ENCODE results near the gene MAFG.

MAFG gene

DNA sequence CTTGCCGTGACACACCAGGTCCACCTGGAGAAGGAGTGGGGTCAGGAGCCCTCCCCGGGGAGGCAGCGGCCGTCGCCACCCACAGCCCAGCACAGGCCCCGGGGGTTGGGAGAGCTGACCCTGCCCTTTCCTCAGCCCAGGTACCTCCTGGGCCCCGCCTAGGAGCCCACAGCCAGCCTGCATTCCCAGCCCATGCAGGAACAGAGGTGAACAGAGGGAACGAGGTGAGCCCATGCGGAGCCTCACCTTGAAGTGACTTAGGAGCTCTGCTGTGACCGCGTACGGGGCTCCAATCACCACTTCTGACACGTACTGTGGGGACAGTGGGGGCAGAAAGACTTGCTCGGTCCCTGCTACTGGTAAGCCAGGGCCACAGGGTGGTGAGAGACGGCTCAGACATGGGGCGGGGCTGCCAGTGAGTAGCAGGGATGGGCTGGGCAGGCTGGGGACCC is 22.1 kb downstream of the MAFG start:
- no peak overlapping the region for H2BK120ac ChIP-seq (ENCODE audit: low read depth, low read length)
- no peak overlapping the region for H3K56ac ChIP-seq (ENCODE audit: low read length)
- H3K27ac ChIP-seq (ENCODE audit: low read depth, low read length): no peak overlapping the region
- no peak overlapping the region for H3K9ac ChIP-seq (ENCODE audit: low read length)
- peaks cover 3% of the 10 kb centered on the region for H3K4me1 ChIP-seq (ENCODE audit: control insufficient read depth, low read depth, low read length)
- H3K18ac ChIP-seq (ENCODE audit: low read length): no peak overlapping the region
- peaks cover 3% of the 10 kb centered on the region for H3K79me1 ChIP-seq (ENCODE audit: low read length)
- peaks cover 2% of the 10 kb centered on the region for H3K79me2 ChIP-seq (ENCODE audit: control insufficient read depth, insufficient read depth, low read length)
- no peak overlapping the region for H4K5ac ChIP-seq (ENCODE audit: low read length)
- no peak overlapping the region for H4K8ac ChIP-seq (ENCODE audit: low read depth, low read length)
- no peak overlapping the region for H2BK15ac ChIP-seq (replicated peaks; ENCODE audit: low read depth)
- no CpG with 5 or more reads among the region's 16 CpGs for WGBS (ENCODE audit: extremely low coverage, insufficient coverage, low lambda C conversion rate)
- no peaks in the 10 kb centered on the region for H3K36me3 ChIP-seq (ENCODE audit: control insufficient read depth, insufficient read depth, low read length)
- no peak overlapping the region for H3K4ac ChIP-seq (ENCODE audit: low read depth, low read length)
- H2BK5ac ChIP-seq (ENCODE audit: low read length): no peak overlapping the region
- H3K4me3 ChIP-seq (ENCODE audit: low read length): no peak overlapping the region
- no peak overlapping the region for H3K23ac ChIP-seq (ENCODE audit: low read length)
- no peak overlapping the region for H2AK5ac ChIP-seq (ENCODE audit: low read length)
- no peak for DNase-seq
- no peak overlapping the region for H3K4me2 ChIP-seq (ENCODE audit: low read length)
- H3K27me3 ChIP-seq (ENCODE audit: insufficient read depth, low read length, poor library complexity): no peaks in the 10 kb centered on the region

DNA sequence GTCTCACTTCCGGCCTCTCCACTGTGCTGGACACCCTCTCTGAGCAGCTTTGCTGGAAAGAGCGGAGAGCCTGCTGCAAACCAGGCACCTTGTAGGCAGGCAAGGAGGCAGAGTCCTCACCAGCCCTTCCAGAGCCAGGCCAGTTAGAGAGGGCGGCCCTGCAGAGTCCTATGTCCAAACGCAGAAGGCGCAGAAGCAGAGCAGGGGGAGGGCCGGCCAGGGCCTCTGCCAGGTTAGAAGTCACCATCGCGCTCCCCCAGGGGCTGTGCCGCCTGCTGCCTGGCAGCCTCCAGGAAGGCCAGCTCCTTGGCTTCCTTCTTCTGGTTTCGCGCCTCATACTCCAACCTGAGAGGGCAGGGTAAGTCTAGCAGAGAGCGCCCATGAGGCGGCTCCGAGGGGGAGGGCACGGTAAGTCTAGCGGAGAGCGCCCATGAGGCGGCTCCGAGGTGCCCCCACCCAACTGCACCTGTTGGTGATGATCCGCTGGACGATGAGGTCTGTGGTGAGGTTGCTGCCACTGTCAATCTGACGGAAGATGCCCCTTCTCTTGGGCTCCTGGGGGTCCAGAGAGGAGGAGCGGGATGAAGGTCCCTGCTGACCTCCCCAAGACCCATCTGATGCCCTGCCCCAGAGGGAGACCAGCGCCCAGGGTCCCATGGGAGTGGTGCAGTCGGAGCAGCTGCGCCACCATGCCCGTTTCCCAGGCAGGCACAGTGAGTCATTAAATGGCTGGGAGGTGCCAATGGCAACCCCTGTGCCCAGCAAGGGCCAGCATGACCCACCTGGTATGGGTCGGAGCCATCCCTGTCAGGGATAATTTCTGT is 22.7 kb downstream of the MAFG start:
- Histone ChIP-seq H3K4ac (ENCODE audit: low read depth, low read length) (no peak overlapping the region), H2BK120ac (ENCODE audit: low read depth, low read length) (no peak overlapping the region), H3K27me3 (ENCODE audit: insufficient read depth, low read length, poor library complexity) (no peaks in the 10 kb centered on the region), H2BK5ac (ENCODE audit: low read length) (no peak overlapping the region), H3K4me2 (ENCODE audit: low read length) (no peak overlapping the region), H3K9ac (ENCODE audit: low read length) (no peak overlapping the region), H3K18ac (ENCODE audit: low read length) (no peak overlapping the region), H3K79me2 (ENCODE audit: control insufficient read depth, insufficient read depth, low read length) (no peaks in the 10 kb centered on the region), H4K8ac (ENCODE audit: low read depth, low read length) (no peak overlapping the region), H3K27ac (ENCODE audit: low read depth, low read length) (no peak overlapping the region), H2AK5ac (ENCODE audit: low read length) (no peak overlapping the region), H3K79me1 (ENCODE audit: low read length) (no peaks in the 10 kb centered on the region), H3K23ac (ENCODE audit: low read length) (no peak overlapping the region), H3K36me3 (ENCODE audit: control insufficient read depth, insufficient read depth, low read length) (no peaks in the 10 kb centered on the region), H3K56ac (ENCODE audit: low read length) (no peak overlapping the region), H2BK15ac (replicated peaks; ENCODE audit: low read depth) (no peak overlapping the region), H3K4me3 (ENCODE audit: low read length) (no peak overlapping the region), H4K5ac (ENCODE audit: low read length) (no peak overlapping the region), H3K4me1 (ENCODE audit: control insufficient read depth, low read depth, low read length) (no peaks in the 10 kb centered on the region)
- DNase-seq: no peak
- no CpG with 5 or more reads among the region's 28 CpGs for WGBS (ENCODE audit: extremely low coverage, insufficient coverage, low lambda C conversion rate)

DNA sequence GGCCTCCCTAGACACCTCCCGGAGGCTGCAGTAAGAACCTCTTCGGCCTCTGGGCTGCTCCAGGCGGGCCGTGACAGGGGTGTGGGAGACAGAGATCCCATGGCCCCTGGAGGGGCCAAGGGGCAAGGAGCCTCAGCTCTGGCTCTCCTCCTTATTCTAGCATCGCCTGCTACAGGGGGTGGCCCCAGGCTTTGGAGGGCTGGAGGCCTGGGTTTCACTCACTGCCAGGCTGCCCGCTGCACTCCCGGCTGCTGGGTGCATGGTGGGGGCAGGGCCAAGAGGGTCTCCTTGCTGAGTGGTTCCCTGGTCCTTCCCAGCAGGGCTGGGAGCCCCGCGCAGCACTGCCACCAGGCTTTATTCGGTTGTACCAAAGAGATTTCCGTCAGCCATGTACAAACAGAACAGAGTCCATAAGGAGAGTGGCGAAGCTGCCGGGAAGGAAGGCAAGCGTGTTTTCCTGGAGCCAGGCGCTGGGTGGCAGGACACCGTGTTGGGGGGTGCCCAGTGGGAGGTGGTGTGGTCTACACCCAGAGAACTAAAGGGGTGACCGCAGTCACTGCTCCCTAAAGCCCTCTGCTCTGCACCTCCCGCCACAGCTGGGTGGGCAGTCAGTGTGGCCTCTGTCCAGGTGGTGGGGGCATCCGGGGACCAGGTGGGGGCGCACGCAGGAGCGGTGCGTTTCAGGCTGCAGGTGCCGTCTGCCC is 23.5 kb downstream of the MAFG start:
- no peak for DNase-seq
- no peak overlapping the region for H4K5ac ChIP-seq (ENCODE audit: low read length)
- H4K8ac ChIP-seq (ENCODE audit: low read depth, low read length): no peak overlapping the region
- H2BK120ac ChIP-seq (ENCODE audit: low read depth, low read length): no peak overlapping the region
- WGBS (ENCODE audit: extremely low coverage, insufficient coverage, low lambda C conversion rate): no CpG with 5 or more reads among the region's 24 CpGs
- no peaks in the 10 kb centered on the region for H3K4me1 ChIP-seq (ENCODE audit: control insufficient read depth, low read depth, low read length)
- no peak overlapping the region for H2AK5ac ChIP-seq (ENCODE audit: low read length)
- no peak overlapping the region for H3K9ac ChIP-seq (ENCODE audit: low read length)
- no peak overlapping the region for H2BK5ac ChIP-seq (ENCODE audit: low read length)
- H3K4me2 ChIP-seq (ENCODE audit: low read length): no peak overlapping the region
- no peak overlapping the region for H2BK15ac ChIP-seq (replicated peaks; ENCODE audit: low read depth)
- no peaks in the 10 kb centered on the region for H3K27me3 ChIP-seq (ENCODE audit: insufficient read depth, low read length, poor library complexity)
- no peak overlapping the region for H3K23ac ChIP-seq (ENCODE audit: low read length)
- H3K79me1 ChIP-seq (ENCODE audit: low read length): no peaks in the 10 kb centered on the region
- H3K79me2 ChIP-seq (ENCODE audit: control insufficient read depth, insufficient read depth, low read length): no peaks in the 10 kb centered on the region
- no peak overlapping the region for H3K56ac ChIP-seq (ENCODE audit: low read length)
- H3K4ac ChIP-seq (ENCODE audit: low read depth, low read length): no peak overlapping the region
- H3K18ac ChIP-seq (ENCODE audit: low read length): no peak overlapping the region
- H3K27ac ChIP-seq (ENCODE audit: low read depth, low read length): no peak overlapping the region
- H3K4me3 ChIP-seq (ENCODE audit: low read length): no peak overlapping the region
- H3K36me3 ChIP-seq (ENCODE audit: control insufficient read depth, insufficient read depth, low read length): peaks cover 2% of the 10 kb centered on the region

DNA sequence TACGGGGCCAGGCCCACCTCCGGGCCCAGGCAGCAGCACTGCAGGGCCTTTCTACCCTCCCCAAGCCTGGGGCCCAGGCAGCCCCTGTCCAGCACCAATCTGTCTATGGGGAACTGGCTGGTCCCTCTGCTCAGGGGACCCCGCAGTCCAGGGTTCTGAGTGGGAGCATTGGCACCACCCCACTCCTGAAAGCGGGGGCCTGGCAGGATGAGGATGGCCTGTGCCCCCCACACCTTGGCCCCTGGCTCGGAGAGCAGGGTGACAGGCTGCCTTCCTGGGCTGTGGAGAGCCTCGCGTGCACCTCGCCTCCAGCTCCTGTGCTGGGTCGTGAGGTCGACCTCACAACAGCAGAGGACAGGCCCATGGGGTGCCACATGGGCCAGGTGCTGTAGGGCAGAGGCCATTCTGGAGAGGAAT is 24.1 kb downstream of the MAFG start:
- H2BK5ac ChIP-seq (ENCODE audit: low read length): no peak overlapping the region
- no peak for DNase-seq
- H2BK120ac ChIP-seq (ENCODE audit: low read depth, low read length): no peak overlapping the region
- no peak overlapping the region for H2BK15ac ChIP-seq (replicated peaks; ENCODE audit: low read depth)
- no peak overlapping the region for H3K4me3 ChIP-seq (ENCODE audit: low read length)
- no peak overlapping the region for H4K8ac ChIP-seq (ENCODE audit: low read depth, low read length)
- no peak overlapping the region for H3K4me2 ChIP-seq (ENCODE audit: low read length)
- H3K79me1 ChIP-seq (ENCODE audit: low read length): no peaks in the 10 kb centered on the region
- no peaks in the 10 kb centered on the region for H3K27me3 ChIP-seq (ENCODE audit: insufficient read depth, low read length, poor library complexity)
- no peak overlapping the region for H3K56ac ChIP-seq (ENCODE audit: low read length)
- H3K9ac ChIP-seq (ENCODE audit: low read length): no peak overlapping the region
- no peak overlapping the region for H2AK5ac ChIP-seq (ENCODE audit: low read length)
- no peak overlapping the region for H3K27ac ChIP-seq (ENCODE audit: low read depth, low read length)
- H3K79me2 ChIP-seq (ENCODE audit: control insufficient read depth, insufficient read depth, low read length): no peaks in the 10 kb centered on the region
- H3K18ac ChIP-seq (ENCODE audit: low read length): no peak overlapping the region
- H3K4ac ChIP-seq (ENCODE audit: low read depth, low read length): no peak overlapping the region
- H4K5ac ChIP-seq (ENCODE audit: low read length): no peak overlapping the region
- no peak overlapping the region for H3K23ac ChIP-seq (ENCODE audit: low read length)
- no CpG with 5 or more reads among the region's 10 CpGs for WGBS (ENCODE audit: extremely low coverage, insufficient coverage, low lambda C conversion rate)
- H3K4me1 ChIP-seq (ENCODE audit: control insufficient read depth, low read depth, low read length): no peaks in the 10 kb centered on the region
- H3K36me3 ChIP-seq (ENCODE audit: control insufficient read depth, insufficient read depth, low read length): peaks cover 4% of the 10 kb centered on the region

DNA sequence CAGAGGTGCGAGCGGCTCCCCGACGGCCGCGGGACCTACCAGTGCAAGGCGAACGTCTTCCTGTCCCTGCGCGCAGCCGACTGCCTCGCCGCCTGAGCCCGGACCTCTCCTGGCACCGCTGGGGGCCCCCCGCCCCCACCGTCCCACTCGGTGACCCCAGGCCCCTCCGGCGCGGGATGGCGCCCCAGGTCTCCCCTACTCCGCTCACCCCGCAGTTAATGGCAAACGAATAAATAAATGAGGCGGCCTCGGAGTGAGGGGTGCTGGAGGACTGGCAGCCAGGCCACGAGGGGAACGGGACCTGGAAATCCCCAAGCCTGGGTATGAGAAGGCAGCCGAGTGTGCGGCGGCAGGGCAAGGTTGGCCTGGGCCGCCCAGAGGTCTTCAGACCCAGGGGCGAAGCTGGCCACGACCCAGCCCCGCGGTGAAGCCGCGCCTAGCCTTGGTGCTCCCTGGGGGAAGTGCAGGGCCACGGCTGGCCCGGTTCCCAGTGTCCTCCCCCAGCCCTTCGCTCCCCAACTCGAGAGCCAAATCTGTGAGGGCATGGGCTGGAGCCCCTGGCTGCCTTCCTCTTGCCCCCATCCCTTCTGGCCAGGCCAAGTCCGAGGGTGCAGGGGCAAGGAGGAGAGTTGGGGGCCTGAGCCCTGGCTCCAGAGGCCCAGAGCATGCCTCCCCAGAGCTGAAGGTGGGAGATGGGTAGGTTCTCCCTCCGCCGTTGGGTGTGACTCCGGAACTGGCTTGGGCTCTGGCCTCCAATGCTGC is 24.7 kb downstream of the MAFG start:
- Histone ChIP-seq H2BK120ac (ENCODE audit: low read depth, low read length) (no peak overlapping the region), H2AK5ac (ENCODE audit: low read length) (no peak overlapping the region), H3K18ac (ENCODE audit: low read length) (no peak overlapping the region), H3K79me2 (ENCODE audit: control insufficient read depth, insufficient read depth, low read length) (no peaks in the 10 kb centered on the region), H3K27ac (ENCODE audit: low read depth, low read length) (no peak overlapping the region), H3K27me3 (ENCODE audit: insufficient read depth, low read length, poor library complexity) (no peaks in the 10 kb centered on the region), H3K4me3 (ENCODE audit: low read length) (no peak overlapping the region), H3K4ac (ENCODE audit: low read depth, low read length) (no peak overlapping the region), H4K5ac (ENCODE audit: low read length) (no peak overlapping the region), H3K4me2 (ENCODE audit: low read length) (no peak overlapping the region), H3K4me1 (ENCODE audit: control insufficient read depth, low read depth, low read length) (no peaks in the 10 kb centered on the region), H3K79me1 (ENCODE audit: low read length) (no peaks in the 10 kb centered on the region), H2BK5ac (ENCODE audit: low read length) (no peak overlapping the region), H3K56ac (ENCODE audit: low read length) (peak overlapping the region; percentile 78), H3K36me3 (ENCODE audit: control insufficient read depth, insufficient read depth, low read length) (peaks cover 6% of the 10 kb centered on the region), H2BK15ac (replicated peaks; ENCODE audit: low read depth) (no peak overlapping the region), H4K8ac (ENCODE audit: low read depth, low read length) (no peak overlapping the region), H3K9ac (ENCODE audit: low read length) (peak overlapping the region; percentile 61), H3K23ac (ENCODE audit: low read length) (no peak overlapping the region)
- DNase-seq: no peak
- no CpG with 5 or more reads among the region's 47 CpGs for WGBS (ENCODE audit: extremely low coverage, insufficient coverage, low lambda C conversion rate)

Data from mesendoderm (in vitro differentiated cells).